ENCODE results near the gene DEDD2. TPM values are rescaled to one million over a fixed set of nuclear protein-coding genes. Genes with fewer than 3 reads are reported as not detected.

The DEDD2 gene
- total RNA-seq, 2 experiments from 2014 or later: 31.8 to 36.0 TPM

DNA sequence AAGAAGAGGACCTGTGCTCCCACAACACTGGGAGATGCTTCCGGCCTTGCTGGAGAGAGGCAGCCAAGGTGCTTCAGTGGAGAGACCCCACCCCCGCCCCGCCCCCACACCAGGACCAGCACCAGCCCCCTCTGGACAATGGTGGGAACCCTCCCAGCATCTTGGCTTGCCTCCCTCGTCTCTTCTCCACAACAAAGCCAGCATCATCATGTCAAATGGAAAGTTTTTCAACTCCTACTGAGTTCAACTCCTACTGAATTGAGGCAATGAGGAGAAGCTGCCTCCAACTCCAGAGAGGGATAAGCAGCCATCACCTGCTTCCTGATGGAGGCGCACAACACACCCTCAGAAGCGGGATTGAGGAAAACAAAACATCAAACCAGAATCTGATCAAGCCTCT is 12.8 kb downstream of the DEDD2 start:
- DNase-seq (no peak), ATAC-seq (no peak)
- H3K4me3 Mint-ChIP-seq: no peak overlapping the region

DNA sequence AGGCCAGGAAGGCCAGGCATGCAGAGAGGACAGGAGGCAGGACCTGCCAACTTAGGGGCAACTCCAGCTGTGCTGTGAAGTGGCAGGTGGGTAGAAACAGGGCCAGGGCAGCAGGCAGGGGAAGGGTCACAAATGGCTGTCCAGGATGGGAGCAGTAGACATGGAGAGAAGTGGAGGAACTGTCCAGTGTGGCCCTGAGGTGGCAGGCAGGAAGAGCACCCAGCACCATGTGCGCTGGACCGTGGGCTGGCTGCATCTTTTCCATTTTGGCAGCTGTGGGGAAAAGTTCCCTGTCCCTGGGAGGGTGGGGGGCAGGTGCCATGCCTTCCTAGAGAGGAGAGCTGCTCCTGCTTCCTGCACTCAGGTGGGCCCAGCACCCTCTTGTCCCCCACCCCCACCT is 13.8 kb downstream of the DEDD2 start:
- peak overlapping the region; percentile 73 for H3K27ac Mint-ChIP-seq
- peaks cover 79% of the 10 kb centered on the region for H3K4me1 Mint-ChIP-seq (ENCODE audit: low read depth)
- no peak for DNase-seq
- H3K36me3 Mint-ChIP-seq (ENCODE audit: low read depth): peaks cover 84% of the 10 kb centered on the region
- no peaks in the 10 kb centered on the region for H3K9me3 Mint-ChIP-seq (ENCODE audit: insufficient read depth)
- no peak for ATAC-seq
- no peaks in the 10 kb centered on the region for H3K27me3 Mint-ChIP-seq (ENCODE audit: low read depth)
- H3K4me3 Mint-ChIP-seq: no peak overlapping the region
- CTCF ChIA-PET: no interaction called here
- POLR2A ChIA-PET: interaction anchor here (0.8 to 0.9 kb wide), 2 partner anchors 11 to 16 kb away, joined by 3 read pairs; partner anchors contain the start of gene ZNF526

More for the DNA sequence above, 12.8 kb downstream of the DEDD2 start:
- Mint-ChIP-seq H3K27me3 (ENCODE audit: low read depth) (no peaks in the 10 kb centered on the region), H3K4me1 (ENCODE audit: low read depth) (peaks cover 73% of the 10 kb centered on the region), H3K27ac (peak overlapping the region; percentile 17), H3K9me3 (ENCODE audit: insufficient read depth) (no peaks in the 10 kb centered on the region), H3K36me3 (ENCODE audit: low read depth) (peaks cover 82% of the 10 kb centered on the region)
- CTCF ChIA-PET: no interaction called here
- POLR2A ChIA-PET: no interaction called here

DNA sequence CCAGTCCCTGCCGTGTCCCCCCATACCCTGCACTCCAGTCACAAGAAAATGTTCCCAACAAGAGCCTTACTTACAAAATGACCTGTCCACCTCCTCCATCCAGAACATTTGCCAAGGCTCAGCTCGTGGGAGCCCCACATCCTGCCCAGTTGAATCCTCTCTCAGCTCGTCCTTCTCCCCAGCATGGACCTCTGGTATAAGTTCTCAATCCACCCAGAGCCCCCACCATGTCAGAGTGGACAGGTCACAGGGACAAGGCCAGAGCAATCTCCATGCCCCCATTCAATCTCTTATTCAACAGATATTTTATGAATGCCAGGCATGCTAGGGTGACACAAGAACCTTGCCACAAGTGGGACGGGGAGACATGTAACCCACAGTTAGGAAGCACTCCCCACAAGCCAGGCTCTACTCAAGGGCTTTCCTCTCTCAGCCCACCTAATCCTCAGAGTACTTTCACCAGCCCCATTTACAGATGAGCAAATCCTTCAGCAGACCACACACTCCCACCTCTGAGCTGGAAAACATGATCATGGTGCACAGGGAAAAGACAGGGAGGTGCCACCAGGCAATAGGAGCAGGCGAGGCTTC is 15.1 kb downstream of the DEDD2 start:
- ATAC-seq (no peak), DNase-seq (no peak)
- Mint-ChIP-seq H3K27ac (peak overlapping the region; percentile 96), H3K27me3 (ENCODE audit: low read depth) (no peaks in the 10 kb centered on the region), H3K4me3 (peak overlapping the region; percentile 72), H3K9me3 (ENCODE audit: insufficient read depth) (no peaks in the 10 kb centered on the region), H3K36me3 (ENCODE audit: low read depth) (peaks cover 80% of the 10 kb centered on the region), H3K4me1 (ENCODE audit: low read depth) (peaks cover 76% of the 10 kb centered on the region)
- POLR2A ChIA-PET: interaction anchor here (1.0 to 5.2 kb wide), 4 partner anchors 14 to 77 kb away, joined by 3 to 32 read pairs (median 4); partner anchors contain the start of genes DEDD2 and ZNF526
- CTCF ChIA-PET: interaction anchor here (1.0 to 2.3 kb wide), 8 partner anchors 13 to 218 kb away, joined by 3 to 11 read pairs (median 4); partner anchors contain the start of gene ZNF526

DNA sequence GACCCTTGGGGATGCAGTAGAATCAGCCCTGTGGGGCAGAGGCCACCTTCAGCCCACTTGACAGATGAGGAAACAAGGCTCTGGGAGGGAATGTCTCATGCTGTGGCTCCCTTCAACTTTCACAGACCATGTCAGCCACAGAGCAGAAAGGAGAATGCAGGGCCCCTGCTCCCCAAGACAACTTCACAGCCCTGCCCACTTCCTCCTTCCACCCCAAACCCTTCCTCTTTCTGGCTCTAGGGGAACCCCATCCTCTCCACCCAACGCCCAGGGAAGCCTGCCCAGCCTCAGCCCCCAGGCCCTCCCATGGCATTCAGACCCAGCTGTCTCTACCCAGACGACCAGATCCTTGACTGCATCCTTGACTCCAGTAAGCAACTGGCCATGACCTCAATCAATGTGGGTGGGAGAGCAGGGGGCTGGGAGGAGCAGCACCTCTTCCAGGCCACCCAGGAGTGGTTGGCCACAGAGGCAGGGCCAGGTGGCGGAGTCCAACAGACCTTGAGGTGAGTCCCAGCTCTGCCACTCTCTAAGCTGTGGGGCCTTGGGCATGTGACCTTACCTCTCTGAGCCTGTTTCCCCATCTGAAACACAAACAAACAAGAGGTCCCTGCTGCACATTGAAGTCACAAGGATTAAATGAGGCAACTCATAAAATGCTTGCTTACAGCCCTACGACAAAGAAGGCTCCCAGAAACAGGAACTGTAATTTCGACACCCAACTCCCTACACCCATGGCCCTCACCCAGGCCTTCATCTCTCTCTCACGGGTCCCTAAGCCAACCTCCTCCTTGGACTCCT is 15.8 kb downstream of the DEDD2 start:
- ChIA-PET POLR2A (interaction anchor here (1.0 to 5.2 kb wide), 5 partner anchors 15 to 78 kb away, joined by 3 to 32 read pairs (median 4); partner anchors contain the start of genes DEDD2 and ZNF526), CTCF (interaction anchor here (0.6 to 3.6 kb wide), 11 partner anchors 11 to 218 kb away, joined by 3 to 21 read pairs (median 4); partner anchors contain the start of genes DEDD2, GSK3A and ZNF526)
- peaks cover 79% of the 10 kb centered on the region for H3K4me1 Mint-ChIP-seq (ENCODE audit: low read depth)
- peak; percentile 18 for ATAC-seq
- H3K27ac Mint-ChIP-seq: peak overlapping the region; percentile 96
- H3K36me3 Mint-ChIP-seq (ENCODE audit: low read depth): peaks cover 81% of the 10 kb centered on the region
- H3K4me3 Mint-ChIP-seq: peak overlapping the region; percentile 72
- no peaks in the 10 kb centered on the region for H3K9me3 Mint-ChIP-seq (ENCODE audit: insufficient read depth)
- no peaks in the 10 kb centered on the region for H3K27me3 Mint-ChIP-seq (ENCODE audit: low read depth)
- DNase-seq: peak; percentile 68

DNA sequence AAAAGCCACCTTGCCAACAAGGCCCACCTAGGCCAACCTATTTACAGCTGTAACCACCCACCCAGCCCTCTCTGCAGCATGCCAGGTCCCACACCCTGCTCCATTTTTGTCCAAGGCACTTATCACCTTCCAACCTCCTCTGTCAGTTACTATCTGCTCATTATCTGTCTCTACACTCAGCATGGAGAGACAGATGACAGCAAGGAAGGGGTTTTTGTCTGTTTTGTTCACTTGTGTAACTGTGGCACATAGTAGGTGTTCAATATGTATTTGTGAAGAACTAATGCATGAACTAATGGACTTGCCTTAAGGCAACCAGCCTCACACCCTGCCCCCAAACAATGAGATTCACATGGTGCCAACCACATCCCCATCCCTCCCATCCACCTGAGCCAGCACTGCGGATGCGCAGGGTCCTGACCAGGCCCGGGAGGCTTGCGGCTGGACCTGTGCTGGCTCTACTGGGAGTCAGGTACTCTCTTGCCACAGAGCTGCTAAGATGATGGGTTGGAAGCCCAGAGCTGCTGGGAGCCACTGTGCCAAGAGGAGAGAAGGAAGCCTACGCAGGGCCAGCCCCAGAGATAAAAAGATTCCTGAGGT is 17.3 kb downstream of the DEDD2 start:
- H3K36me3 Mint-ChIP-seq (ENCODE audit: low read depth): peaks cover 79% of the 10 kb centered on the region
- H3K27me3 Mint-ChIP-seq (ENCODE audit: low read depth): no peaks in the 10 kb centered on the region
- no peaks in the 10 kb centered on the region for H3K9me3 Mint-ChIP-seq (ENCODE audit: insufficient read depth)
- peaks cover 85% of the 10 kb centered on the region for H3K4me1 Mint-ChIP-seq (ENCODE audit: low read depth)
- peak overlapping the region; percentile 72 for H3K4me3 Mint-ChIP-seq
- ATAC-seq (no peak), DNase-seq (peak; percentile 31)
- CTCF ChIA-PET: interaction anchor here (0.6 to 3.6 kb wide), 9 partner anchors 11 to 761 kb away, joined by 3 to 21 read pairs (median 7); partner anchors contain the start of genes DEDD2, DMAC2 and ZNF526
- POLR2A ChIA-PET: interaction anchor here (0.5 to 5.2 kb wide), 13 partner anchors 11 to 1556 kb away, joined by 3 to 32 read pairs (median 5); partner anchors contain the start of genes DEDD2, GSK3A, POU2F2 and ZNF526
- peak overlapping the region; percentile 96 for H3K27ac Mint-ChIP-seq

DNA sequence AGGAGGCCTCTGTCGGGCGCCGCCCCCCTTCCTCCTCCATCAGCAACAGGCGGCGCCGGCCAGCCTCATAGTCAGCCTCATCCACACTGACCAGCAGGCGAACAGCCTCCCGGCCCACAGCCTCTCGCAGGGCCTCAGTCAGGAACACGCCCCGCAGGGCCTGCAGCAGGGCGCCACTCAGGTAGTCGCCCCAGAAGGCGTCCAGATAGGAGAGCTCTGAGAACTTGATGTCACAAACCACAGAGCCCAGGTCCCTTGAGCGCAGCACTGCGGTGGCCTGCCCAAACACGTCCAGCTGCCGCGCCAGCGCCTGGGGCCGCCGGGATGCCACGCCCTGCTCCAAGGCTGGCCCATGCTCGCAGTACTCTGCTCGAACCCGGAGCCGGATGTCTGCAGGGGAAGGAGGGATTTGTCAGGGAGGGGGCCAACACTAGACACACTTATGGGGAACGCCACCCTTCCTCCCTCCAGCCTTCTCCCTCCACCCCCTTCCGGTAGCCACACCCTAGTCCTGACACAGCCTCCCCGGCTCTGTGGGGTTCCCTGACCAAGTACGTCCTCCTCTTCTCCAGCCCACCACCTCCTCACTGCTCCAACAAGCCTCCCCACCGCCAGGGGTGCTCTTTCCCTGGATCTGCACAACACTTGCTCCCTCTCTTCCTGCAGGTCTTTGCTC is 17.9 kb downstream of the DEDD2 start:
- DNase-seq (peak; percentile 92), ATAC-seq (peak; percentile 74)
- H3K36me3 Mint-ChIP-seq (ENCODE audit: low read depth): peaks cover 75% of the 10 kb centered on the region
- POLR2A ChIA-PET: interaction anchor here (0.6 to 5.2 kb wide), 16 partner anchors 10 to 1556 kb away, joined by 3 to 32 read pairs (median 4); partner anchors contain the start of genes DEDD2, GSK3A, POU2F2 and ZNF526
- H3K4me3 Mint-ChIP-seq: peak overlapping the region; percentile 72
- H3K27ac Mint-ChIP-seq: peak overlapping the region; percentile 96
- H3K9me3 Mint-ChIP-seq (ENCODE audit: insufficient read depth): no peaks in the 10 kb centered on the region
- H3K4me1 Mint-ChIP-seq (ENCODE audit: low read depth): peaks cover 80% of the 10 kb centered on the region
- no peaks in the 10 kb centered on the region for H3K27me3 Mint-ChIP-seq (ENCODE audit: low read depth)
- CTCF ChIA-PET: interaction anchor here (1.0 to 3.6 kb wide), 13 partner anchors 10 to 760 kb away, joined by 3 to 21 read pairs (median 8); partner anchors contain the start of genes DEDD2, DMAC2, POU2F2 and ZNF526

DNA sequence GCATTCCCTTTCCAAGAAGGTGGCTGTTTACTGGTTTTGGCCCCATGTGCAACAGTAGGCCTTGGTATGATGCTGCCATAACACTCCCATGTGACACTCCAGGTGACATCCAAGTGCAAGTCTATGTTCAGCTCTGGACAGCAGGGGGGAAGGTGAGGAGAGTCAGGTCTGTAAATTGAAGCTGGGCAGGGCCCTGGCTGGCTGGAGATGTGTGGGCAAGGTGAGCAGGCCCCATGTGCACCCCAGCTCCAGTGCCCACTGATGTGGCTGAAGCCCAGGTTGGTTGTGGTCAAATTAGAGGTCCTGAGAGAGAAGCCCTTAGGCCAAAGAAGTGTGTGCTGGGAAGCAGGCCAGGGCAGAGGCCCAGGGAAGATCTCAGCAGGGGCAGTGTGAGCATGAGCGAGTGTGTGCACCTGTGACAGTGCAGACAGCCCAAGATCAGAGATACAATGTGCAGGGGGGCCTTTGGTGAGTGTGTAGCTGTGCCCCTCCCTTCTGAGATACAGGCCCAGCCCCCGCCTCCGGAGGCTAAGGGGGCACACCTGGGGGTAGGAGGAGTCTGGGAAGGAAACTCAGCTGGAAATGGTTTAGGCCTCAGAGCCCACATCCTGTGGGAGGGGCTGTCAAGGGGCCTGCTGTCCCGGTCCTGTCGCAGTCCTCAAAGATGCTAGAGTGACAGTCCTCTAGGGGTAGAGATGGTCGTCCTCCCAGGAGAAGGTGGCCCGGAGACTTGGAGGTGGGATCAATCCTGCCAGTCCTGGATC is 18.6 kb downstream of the DEDD2 start:
- peaks cover 80% of the 10 kb centered on the region for H3K4me1 Mint-ChIP-seq (ENCODE audit: low read depth)
- ChIA-PET POLR2A (interaction anchor here (0.6 to 5.2 kb wide), 14 partner anchors 10 to 650 kb away, joined by 3 to 32 read pairs (median 4); partner anchors contain the start of genes DEDD2, GSK3A, POU2F2 and ZNF526), CTCF (interaction anchor here (0.9 to 3.6 kb wide), 13 partner anchors 9 to 759 kb away, joined by 3 to 21 read pairs (median 7); partner anchors contain the start of genes DEDD2, DMAC2, POU2F2 and ZNF526)
- H3K9me3 Mint-ChIP-seq (ENCODE audit: insufficient read depth): peaks cover 2% of the 10 kb centered on the region
- peaks cover 73% of the 10 kb centered on the region for H3K36me3 Mint-ChIP-seq (ENCODE audit: low read depth)
- H3K4me3 Mint-ChIP-seq: peak overlapping the region; percentile 72
- ATAC-seq: peak; percentile 70
- H3K27me3 Mint-ChIP-seq (ENCODE audit: low read depth): no peaks in the 10 kb centered on the region
- peak; percentile 95 for DNase-seq
- peak overlapping the region; percentile 96 for H3K27ac Mint-ChIP-seq

DNA sequence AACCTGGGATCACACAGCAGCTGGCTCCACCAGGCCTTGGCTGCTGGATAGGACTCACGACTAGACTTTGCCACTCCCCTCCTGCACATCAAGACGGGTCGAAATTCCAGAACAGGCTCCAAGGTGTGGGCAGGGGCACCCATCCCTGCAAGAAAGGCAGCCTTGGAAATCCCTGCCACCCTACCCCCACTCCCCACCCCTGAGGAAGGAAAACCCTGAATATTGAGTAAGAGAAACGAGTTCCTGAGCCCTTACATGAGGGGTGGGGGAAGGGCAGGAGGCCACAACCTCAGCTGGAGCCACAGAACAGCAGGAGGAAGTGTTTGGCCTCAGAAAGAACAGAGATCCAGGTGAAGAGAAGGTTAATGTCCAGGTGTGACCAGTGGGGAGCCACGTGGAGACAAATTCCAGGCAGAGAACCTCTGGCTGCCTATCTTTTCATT is 20.1 kb downstream of the DEDD2 start:
- ChIA-PET POLR2A (interaction anchor here (5.2 kb wide), 1 partner anchor 19 kb away, joined by 32 read pairs; the partner anchor contains the start of gene DEDD2), CTCF (interaction anchor here (0.7 to 2.4 kb wide), 4 partner anchors 12 to 65 kb away, joined by 3 to 20 read pairs (median 8); partner anchors contain the start of gene POU2F2)
- peaks cover 69% of the 10 kb centered on the region for H3K36me3 Mint-ChIP-seq (ENCODE audit: low read depth)
- no peak for ATAC-seq
- H3K27ac Mint-ChIP-seq: peak overlapping the region; percentile 72
- DNase-seq: peak; percentile 63
- peak overlapping the region; percentile 32 for H3K4me3 Mint-ChIP-seq
- H3K9me3 Mint-ChIP-seq (ENCODE audit: insufficient read depth): peaks cover 11% of the 10 kb centered on the region
- H3K27me3 Mint-ChIP-seq (ENCODE audit: low read depth): peaks cover 2% of the 10 kb centered on the region
- H3K4me1 Mint-ChIP-seq (ENCODE audit: low read depth): peaks cover 72% of the 10 kb centered on the region

DNA sequence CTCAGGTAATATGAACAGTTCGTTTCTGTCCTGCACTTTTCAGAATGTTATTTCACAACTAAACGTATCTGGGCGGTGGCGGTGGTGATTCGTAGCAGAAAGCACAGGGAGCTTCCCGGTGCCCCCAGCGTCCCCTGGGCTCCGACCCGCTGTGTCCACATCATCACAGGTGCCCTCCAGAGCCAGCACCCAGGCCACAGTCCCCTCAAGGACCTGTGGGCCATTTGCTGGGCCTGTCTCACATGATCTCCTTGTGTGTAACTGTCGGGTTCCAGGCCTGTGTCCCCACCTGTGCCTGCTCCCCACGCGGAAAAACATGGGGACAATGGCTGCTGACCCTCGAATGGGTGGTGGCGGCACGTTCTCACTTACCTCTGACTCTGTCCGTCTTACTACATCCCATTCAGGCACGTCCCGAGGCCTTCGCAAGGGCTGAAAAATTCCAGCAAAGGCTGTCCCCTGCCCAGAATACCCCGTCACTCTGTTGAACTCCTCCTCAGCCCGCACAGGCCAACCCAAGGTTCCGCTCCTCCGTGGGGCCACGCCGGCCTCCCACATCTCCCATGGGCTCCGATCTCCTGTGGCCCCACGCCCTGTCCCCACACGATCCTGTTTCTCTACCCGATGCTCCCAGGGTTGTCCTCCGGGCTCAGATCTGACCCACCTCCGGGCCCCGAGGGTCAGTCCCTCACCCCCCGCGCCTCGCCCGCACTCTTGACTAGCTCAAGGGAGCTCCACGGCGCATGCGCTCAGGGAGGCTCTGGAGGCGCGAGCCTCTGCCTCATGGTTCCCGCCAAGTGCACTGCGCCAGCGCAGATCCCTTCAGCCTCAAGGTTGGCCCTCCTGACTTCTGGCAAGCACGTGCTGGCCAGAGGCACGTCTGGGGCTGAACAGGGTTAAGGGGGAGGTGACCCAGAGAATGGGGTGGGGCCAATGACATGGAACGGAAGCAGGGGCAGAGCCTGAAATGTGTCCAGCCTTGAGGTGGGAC is 21.2 kb downstream of the DEDD2 start:
- ATAC-seq: no peak
- no peak overlapping the region for H3K4me3 Mint-ChIP-seq
- DNase-seq: no peak
- H3K27me3 Mint-ChIP-seq (ENCODE audit: low read depth): peaks cover 5% of the 10 kb centered on the region
- CTCF ChIA-PET: no interaction called here
- peak overlapping the region; percentile 46 for H3K27ac Mint-ChIP-seq
- peaks cover 11% of the 10 kb centered on the region for H3K9me3 Mint-ChIP-seq (ENCODE audit: insufficient read depth)
- peaks cover 72% of the 10 kb centered on the region for H3K4me1 Mint-ChIP-seq (ENCODE audit: low read depth)
- H3K36me3 Mint-ChIP-seq (ENCODE audit: low read depth): peaks cover 64% of the 10 kb centered on the region
- POLR2A ChIA-PET: no interaction called here

Measured in activated CD8-positive, alpha-beta T cell treated with anti-CD3 and anti-CD28 coated beads, Interleukin-2, amount 10 ng/mL, durations not matched to agents 7 days and 5 days (primary cell).